GM18907 (cell line): ENCODE data around the gene TMEM143.
"Not testable (repeated sequence)": the region's sequence is repeated elsewhere in the genome, so short reads cannot be mapped to it uniquely, and the experiment has no call there.

Experiments
- ATAC-seq: cut with Tn5 transposase; IDR thresholded peaks from one replicate; pipeline ENCODE4 v1.9.1; 2021; ENCODE audit warnings: mild to moderate bottlenecking, moderate library complexity; ENCODE audit not compliant: unreplicated experiment

TMEM143 gene

DNA sequence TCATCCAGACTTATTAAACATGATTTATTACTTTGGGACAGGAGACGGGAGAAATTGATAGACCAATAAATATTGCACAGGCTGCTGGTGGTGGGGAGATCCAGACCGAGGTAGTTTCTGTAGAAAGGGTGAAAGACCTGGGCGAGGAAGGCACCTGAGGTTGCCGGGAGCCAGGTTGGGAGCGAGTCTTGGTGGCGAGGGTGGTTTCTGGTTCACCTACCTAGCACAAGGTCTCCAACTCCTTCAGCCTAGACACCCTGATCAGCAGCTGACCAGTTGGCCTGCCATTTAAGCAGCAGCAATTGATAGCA is 31.4 kb downstream of the TMEM143 start:
- no peak for ATAC-seq

DNA sequence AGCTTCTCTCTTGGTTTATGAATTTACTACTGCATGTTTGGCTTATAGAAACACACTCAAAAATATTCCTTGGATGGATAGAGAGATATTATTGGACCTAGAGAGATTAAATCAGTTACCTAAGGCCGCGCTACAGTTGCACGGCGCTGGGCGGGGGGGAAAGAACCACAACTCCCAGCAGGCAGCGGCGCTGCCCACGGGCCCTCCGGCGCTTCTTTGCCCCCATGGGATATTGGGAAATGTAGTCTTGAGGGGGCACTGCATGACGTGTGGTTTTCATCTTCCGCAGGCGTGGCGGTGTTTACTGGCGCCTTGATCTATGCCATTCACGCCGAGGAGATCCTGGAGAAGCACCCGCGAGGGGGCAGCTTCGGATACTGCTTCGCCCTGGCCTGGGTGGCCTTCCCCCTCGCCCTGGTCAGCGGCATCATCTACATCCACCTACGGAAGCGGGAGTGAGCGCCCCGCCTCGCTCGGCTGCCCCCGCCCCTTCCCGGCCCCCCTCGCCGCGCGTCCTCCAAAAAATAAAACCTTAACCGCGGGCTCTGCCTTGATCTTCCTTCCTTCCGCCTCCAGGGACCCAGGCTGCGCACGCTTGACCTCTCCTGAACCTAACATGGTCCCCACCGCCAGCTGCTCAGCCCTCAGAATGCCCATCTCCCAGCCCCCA is 33.6 kb downstream of the TMEM143 start:
- ATAC-seq, result peak; percentile 35

DNA sequence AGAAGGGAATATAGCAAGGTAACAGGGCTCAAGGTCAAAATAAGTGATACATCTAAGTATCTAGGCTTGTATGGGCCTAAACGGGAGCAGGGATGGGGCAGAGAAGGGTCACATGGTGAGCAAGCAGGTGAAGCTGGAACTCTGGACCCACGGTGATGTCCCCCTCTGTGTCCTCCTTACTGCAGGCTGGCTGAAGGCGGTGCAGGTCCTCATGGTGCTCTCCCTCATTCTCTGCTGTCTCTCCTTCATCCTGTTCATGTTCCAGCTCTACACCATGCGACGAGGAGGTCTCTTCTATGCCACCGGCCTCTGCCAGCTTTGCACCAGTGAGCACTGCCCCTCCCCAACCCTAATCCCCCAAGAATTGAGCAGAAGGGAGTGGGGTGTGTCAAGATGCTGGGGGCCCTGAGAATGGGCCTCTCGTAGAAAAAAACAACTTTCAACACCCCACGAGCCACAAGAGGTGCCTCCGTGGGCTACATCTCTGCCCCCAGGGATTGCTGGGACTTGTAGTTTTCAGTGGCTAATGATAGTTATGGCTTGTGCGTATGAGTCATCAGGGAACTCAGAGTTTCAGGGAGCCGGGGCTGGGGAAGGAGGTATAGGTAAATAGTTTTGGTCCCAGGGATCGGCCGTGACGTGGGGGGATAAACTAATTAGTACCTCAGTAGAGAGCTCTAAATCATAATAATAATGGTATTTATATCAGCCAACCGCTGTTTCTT is 34.4 kb downstream of the TMEM143 start:
- ATAC-seq, result no peak

DNA sequence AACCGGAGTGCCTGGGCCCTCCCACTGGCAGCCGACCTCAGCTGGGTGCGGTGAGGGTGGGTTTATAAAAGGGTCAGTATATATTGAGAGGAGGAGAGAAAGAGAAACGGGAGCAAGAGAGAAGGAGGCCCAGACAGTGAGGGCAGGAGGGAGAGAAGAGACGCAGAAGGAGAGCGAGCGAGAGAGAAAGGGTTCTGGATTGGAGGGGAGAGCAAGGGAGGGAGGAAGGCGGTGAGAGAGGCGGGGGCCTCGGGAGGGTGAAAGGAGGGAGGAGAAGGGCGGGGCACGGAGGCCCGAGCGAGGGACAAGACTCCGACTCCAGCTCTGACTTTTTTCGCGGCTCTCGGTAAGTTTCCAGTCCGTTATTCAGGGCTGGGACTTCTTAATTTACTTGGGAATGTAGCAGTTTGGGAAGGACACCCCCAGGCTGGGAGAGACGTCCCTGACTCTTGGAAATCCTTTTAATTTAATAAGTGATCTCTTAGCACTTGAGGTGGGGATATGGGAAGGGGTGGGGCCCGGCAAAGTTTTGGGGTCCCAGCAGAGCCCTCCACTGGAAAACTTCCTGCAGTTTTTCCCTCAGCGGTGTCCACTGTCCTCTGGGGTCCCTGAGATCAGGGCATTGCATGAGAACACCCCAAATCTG is 38.4 kb downstream of the TMEM143 start, which contains the start of gene EMP3:
Gene EMP3 (plus strand): TSS at position 288 of the 646 bp plus-strand sequence. CDS start 1,293 bp downstream, outside the sequence.
- no peak for ATAC-seq

DNA sequence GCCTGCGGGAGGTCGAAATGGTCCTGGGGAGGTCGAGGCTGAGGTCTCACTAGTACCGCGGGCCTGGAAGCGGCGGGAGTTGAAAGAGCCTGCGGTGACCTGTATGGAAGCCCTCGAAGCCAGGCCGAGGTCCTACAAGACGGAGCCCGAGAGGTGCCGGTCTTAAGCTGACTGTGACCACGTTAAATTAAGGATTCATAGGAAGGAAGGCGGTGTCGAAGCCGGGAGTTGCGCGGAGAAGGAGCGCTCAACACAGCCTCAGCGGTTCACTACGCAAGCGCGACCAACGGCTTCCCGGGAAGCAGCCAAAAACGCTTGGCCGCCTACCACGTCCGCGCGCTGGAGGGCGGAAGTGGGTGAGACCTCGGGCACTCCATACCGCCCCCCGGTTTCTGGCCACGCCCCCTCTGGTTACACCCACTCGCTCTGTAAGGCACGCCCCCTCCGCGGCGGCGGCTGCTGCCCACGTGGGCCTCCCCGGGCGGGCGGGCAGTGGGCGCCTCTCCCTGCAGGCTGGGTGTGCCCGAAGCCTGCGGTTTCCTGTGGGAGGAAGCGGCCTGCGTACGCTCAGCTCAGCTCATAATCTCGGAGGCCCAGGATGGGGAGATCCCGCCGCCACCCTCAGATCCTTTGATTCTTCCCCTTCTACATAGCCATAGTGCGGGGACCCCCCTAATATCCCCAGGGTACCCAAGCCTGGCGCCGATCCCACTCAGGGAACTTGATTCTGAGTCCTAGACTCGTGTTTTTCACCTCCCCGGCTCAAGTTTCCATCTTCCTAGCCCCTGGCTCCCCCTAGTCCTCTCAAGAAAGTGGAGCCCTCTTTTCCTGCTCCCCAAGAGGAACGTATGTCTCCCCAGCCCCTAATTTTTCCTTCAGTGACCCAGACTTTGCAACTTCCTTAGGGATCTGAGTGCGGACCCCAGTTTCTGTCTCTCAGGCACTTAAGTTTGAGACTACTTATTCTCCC is 41.8 kb downstream of the TMEM143 start:
- ATAC-seq, result peak; percentile 69

DNA sequence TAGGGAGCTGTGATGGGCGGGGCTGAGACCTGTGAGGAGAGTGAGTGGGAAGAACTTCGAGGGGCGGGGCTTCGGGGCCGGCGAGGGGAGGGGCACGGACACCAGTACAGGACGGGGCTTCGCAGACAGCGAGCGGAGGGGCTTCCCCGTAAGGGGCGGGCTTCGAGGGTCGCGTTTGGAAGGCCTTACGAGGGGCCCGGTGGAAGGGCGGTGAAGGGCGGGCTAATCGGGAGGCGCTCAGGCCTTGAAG is 42.4 kb downstream of the TMEM143 start:
- ATAC-seq, result peak; percentile 44

DNA sequence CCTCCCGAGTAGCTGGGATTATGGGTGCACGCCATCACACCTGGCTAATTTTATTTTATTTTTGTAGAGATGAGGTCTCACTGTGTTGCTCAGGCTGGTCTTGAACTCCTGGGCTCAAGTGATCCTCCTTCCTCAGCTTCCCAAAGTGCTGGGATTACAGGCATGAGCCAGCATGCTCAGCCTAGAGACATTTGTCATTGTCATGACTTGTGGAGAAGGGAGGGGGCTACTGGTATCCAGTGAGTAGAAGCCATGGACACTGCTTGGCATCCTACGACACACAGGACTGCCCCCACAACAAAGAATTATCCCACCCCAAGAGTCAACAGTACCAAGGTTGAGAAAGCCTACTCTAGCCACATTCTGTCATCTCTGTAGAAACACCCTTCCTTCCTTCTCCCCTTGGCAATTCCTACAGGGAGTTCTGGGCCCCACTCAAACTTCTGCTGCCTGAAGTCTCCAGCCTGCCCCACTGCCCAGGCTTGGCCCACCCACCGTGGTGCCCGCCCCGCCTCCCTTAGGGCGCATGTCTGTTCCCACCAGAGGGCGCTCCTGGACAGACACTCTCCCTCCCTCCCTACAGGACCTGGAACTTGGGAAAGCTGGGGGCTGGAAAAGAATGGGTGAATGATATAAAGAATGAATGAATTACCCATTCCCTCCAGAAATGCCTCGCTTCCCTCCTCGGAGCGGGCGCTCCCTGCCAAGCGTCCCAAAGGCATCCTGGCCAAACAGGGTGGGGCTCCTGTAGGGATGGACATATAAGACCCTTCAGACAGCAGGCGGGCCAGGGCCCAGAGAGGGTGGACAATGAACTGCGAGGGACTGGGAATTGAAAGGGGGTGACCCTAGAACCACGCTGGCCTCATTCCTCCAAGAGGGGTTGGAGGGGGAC is 43.8 kb downstream of the TMEM143 start:
- no peak for ATAC-seq

DNA sequence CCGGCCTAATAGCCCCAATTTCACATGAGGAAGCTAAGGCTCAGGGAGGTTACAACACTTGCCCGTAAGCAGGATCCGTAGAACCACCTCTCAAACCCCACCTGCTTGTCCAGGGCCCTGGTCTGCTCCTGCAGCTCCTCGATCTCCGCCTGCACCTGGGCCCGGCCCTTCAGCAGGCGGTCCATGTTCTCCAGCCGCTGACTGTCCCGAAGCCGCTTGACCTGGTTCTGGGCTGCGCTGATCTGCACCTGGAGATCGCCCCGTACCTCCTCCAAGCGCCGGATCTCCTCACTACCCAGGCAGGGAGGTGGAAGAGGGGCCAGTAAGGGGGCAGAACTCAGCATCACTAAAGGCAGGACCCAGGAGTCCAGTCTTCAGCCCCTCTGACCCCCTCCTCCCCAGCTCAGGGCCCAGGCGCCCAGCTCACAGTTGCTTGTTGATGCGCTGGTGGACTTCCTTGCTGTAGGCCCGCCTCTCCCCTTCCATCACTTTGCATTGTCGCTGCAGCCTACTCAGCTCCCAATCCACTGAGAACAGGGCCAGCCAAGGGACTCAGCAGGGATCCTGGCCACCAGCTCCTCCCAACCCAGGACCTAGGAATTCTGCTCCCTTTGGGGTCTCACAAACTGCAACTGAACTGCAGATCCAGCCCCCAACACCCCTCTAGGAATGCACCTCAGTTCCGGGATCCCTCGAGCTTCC is 45.3 kb downstream of the TMEM143 start:
- no peak for ATAC-seq

DNA sequence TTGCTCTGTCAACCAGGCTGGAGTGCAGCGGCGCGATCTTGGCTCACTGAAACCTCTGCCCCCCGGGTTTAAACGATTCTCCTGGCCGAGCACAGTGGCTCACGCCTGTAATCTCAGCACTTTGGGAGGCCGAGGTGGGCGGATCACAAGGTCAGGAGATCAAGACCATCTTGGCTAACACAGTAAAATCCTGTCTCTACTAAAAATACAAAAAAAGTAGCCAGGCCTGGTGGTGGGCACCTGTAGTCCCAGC is 46.1 kb downstream of the TMEM143 start:
- ATAC-seq, result not testable (repeated sequence)

DNA sequence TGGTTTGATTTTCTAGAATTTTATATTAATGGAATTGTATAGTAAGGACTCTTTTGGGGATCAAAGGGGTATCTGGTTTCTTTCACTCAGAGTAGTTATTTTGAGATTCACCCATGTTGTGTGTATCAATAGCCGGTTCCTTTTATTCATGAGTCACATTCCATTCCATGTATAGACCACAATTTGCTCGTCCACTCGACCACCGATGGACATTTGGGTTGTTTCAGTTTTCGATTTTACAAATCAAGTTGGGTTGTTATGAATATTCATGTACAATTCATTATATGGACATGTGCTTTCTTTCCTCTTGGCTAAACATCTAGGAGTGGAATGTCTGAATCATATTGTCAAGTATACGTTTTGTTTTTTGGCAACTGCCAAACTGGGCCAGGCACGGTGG is 48.0 kb downstream of the TMEM143 start:
- no peak for ATAC-seq

DNA sequence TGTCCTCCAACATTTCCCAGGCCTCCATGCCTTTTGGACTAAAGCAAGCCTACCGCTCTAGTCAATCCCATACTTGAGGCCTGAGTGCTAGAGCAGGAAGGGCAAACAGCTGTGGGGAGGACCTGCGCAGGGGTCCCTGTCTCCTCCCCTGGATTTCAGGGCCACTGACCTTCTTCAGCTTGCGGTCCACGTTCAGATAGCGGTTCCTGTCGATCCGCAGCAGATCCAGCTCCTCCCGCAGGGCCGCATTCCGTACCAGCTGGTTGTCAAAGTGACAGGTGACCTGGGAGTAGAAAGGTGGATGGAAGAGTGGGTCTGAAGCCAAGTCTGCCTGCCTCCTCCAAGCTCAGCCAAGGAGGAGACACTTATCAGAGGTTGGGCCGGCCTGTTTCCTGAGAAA is 52.4 kb downstream of the TMEM143 start:
- no peak for ATAC-seq

DNA sequence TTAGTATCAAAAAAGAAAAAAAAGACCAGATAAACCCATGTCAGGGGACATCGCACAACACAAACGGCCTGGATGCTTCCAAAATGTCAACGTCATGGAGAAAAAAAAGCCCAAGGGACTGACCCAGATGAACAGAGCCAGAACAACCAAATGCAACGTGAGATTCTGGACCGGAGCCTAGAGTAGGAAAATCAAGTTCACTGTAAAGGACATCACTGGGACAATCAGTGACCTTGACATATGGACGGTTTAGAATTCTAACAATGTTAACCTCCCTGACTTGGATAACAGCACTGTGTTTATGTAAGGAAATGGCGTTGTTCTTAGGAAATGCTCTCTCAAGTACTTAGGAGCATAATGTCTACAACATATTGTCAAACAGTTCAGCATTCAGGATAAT is 53.5 kb downstream of the TMEM143 start:
- ATAC-seq, result no peak

DNA sequence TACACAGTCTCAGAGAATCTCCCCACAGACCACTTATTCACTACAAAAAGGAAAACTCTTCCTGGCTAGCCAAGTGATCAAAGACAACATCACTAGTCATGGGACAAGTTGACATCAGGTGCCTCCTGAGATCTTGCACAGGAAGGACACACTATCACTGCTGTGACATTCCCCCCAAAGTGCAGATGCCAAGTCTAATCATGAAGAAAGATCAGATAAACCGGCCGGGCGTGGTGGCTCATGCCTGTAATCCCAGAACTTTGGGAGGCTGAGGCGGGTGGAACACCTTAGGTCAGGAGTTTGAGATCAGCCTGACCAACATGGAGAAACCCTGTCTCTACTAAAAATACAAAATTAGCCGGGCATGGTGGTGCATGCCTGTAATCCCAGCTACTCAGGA is 54.0 kb downstream of the TMEM143 start:
- not testable (repeated sequence) for ATAC-seq

DNA sequence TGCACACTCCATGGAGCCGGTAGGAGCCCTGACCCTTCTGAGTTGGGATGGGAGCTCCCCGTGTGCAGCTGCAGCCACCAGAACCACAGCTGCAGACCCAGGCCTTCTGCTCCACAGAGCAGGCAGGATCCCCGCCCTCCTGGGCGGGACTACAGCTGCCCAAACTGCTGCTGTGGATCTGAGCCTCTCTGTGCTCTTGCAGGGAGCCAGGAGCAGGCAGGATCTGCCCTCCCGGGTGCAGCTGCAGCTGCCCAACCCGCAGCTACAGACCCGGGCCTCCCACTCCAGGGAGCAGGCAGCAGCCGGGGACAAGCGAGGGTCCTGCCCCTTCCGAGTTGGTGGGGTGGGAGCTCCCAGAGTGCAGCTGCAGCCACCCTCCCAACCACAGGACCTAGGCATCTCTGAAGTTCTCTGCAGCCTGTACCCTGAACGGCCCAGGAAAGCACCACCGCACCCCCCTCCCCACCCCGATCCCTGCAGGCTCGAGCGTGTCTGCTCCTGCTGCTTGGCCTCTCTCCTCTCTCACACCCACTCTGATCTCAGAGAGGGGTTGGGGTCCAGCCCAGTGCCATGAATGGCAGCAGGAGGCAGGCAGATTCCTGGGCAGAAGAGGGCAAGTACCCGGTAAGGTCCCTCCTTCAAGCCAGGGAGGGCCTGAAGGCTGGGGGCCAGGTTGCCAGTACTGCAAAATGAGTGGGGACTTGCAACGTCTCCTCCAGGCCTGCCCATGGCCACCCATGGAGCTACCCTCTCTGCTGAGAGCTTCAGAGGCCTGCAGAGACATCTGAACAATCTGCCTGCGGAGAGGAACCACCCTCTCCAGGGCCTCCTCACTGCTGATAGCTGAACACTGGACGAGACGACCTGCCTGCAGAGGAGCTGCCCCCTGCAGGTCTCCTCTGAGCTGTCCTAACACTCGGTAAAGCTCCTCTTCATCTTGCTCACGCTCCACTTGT is 54.8 kb downstream of the TMEM143 start:
- ATAC-seq, result no peak

DNA sequence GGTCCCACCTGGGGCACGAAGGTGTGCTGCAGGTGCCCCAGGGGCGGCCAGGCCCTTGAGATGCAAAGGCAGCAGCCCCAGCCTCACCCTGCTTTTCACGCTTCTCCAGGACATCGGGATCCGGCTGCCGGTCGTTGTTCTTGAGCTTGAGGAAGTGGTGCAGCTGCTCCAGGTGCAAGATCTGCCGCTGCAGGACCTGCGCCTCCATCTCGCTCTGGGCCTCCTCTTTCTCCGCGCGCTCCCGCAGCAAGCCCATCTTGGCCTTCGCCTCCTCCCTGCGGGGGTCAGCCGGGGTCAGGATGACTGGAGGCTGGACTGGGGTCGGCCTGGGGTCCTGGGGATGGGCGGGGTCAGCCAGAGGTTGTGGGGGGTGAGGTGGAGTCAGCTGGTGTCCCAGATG is 59.9 kb downstream of the TMEM143 start:
- ATAC-seq, result no peak

DNA sequence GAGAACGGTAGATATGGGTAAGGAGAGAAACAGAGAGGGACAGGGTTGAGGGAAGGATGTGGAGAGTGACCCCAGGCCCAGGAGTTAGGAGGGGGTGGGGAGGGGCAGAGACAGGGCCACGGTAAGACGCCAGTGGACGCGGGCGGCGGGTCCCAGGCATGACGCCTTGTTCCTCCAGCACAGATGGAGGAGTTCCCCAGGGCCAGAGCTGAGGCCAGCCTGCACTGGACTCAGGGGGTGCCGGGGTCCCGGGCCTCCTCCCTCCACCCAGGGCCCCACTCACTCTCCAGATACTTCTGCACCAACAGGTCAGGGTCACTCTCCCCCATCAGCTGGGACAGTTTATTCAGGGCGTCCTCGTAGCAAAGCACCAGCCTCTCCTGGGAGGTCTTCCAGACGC is 60.4 kb downstream of the TMEM143 start:
- no peak for ATAC-seq

DNA sequence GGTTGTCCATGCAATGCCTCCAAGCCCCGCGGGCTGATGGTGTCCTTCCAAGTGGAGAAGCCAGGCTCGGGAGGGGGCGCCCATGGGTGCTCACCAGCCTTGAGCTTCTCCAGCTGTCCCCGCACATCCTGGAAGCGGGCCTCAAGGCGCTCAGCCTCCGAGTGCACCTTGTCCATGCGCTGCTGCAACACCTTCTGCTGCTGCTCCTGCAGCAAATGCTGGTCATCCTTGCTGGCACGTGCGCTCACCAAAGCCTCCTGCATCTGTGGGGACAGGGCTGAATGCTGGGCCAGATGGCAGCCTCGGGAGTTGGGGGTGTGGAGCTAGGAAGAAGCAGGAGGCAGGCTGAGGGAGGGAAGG is 61.2 kb downstream of the TMEM143 start:
- ATAC-seq, result no peak

DNA sequence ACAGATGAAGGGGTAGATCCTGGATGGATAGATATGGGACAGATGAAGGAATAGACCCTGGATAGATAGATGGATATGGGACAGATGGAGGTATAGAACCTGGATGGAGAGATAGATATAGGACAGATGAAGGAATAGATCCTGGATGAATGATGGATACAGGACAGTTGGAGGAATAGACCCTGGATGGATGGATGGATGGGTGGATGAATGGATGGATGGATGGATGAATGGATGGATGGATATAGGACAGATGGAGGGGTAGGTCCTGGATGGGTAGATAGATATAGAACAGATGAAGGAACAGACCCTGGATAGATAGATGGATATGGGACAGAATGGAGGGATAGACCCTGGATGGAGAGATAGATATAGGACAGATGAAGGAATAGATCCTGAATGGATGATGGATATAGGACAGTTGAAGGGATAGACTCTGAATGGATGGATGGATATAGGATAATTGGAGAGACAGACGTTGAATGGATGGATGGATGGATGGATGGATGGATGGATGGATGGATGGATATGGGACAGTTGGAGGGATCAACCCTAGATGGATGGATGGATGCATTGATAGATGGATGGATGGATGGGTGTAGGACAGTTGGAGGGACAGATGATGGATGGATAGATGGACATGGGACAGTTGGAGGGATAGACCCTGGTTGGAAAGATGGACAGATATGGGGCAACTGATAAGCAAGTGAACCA is 61.7 kb downstream of the TMEM143 start:
- ATAC-seq, result no peak
